Upper lobe of left lung (tissue), 4 donors: ENCODE data around the gene SMIM13.

ENCODE experiments used
- CTCF ChIP-seq, 6 experiments: fragments of 450-650 bp in 4 of 6; fragments of 200-600 bp in 2 of 6; sonication (generic) in 2 of 6; IDR thresholded peaks; one replicate each; pipeline ENCODE4 v1.5.1; 2016 to 2019; ENCODE audit warnings: antibody characterized with exemption in 6 of 6
- EP300 ChIP-seq, 4 donors: sonication (generic); formaldehyde crosslinking; IDR thresholded peaks; one replicate each; pipeline ENCODE4 v1.5.1; 2017; ENCODE audit warnings: antibody characterized with exemption in 4 of 4, control low read depth in 2 of 4
- POLR2A ChIP-seq, 4 donors: fragments of 450-650 bp; IDR thresholded peaks; one replicate each; pipeline ENCODE4 v1.5.1; 2016 to 2017; ENCODE audit warnings: antibody characterized with exemption in 4 of 4, mild to moderate bottlenecking in 2 of 4
- POLR2AphosphoS5 ChIP-seq, 2 donors: sonication (generic); formaldehyde crosslinking; IDR thresholded peaks; one replicate each; pipeline ENCODE4 v1.5.1; 2017; ENCODE audit warnings: antibody characterized with exemption in 2 of 2

- TF ChIP-seq POLR2AphosphoS5 (IDR thresholded peaks at IDR 0.05) (no peak), CTCF (IDR thresholded peaks at IDR 0.05) (no peak), POLR2A (IDR thresholded peaks at IDR 0.05) (no peak), EP300 (IDR thresholded peaks at IDR 0.05) (no peak)
Measured at GRCh38 chr6:11151488-11151887, 57.9 kb downstream of the SMIM13 start.
